ENCODE results near the gene TNFRSF12A. TPM values are rescaled to one million over a fixed set of nuclear protein-coding genes. Genes with fewer than 3 reads are reported as not detected.
A peak's percentile ranks its signal among the peaks of the same experiment; 100 is the strongest.

Gene TNFRSF12A
- total RNA-seq, 2 donors from 2014 or later = 37.8 to 43.5 TPM

DNA sequence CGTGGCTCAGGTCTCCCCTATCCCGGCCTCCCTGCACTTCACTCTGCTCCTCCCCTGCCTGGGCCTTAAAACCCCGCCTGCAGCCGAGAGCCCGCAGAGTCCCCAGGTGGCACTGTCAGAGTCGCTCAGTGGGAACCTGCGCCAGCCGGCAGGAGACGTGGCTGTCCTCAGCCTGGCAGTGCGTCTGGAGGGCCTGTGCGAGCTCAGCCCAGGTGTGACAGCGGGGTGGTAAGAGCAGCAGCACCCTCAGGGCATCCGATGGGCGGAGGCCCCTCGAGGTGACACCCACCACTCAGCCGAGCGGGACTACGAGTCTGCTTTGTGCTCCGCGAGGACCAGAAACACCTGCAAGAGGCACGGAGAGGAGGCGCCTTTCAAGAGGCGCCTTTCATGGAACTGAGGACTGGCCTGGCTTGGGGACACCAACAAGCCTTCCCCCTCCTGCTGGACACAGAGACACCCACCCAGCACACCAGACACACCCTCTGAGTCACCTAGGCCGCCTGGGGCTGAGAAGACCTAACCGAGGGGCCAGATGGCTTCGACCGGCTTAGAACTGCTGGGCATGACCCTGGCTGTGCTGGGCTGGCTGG is 7.2 kb upstream of the TNFRSF12A start, which contains the start of gene CLDN9:
CLDN9 (plus strand) TSS at position 96 of the 593 bp plus-strand sequence; CDS start at position 536, 440 bp downstream.
- Histone ChIP-seq H3K27ac (ENCODE audit: low read depth, low read length) (no peak within 1 kb of the TSS), H3K9me3 (ENCODE audit: control insufficient read depth, low read length) (no peaks in the 10 kb centered on the region), H3K4me1 (ENCODE audit: control insufficient read depth, insufficient read depth, low read length) (peaks cover 18% of the 10 kb centered on the region), H3K27me3 (ENCODE audit: control insufficient read depth, insufficient read depth, low read length, poor library complexity, severe bottlenecking) (no peaks in the 10 kb centered on the region), H3K36me3 (ENCODE audit: control insufficient read depth, insufficient read depth, low read length) (peaks cover 15% of the 10 kb centered on the region), H3K9ac (ENCODE audit: extremely low read depth, low read length, poor library complexity, severe bottlenecking) (no peak within 1 kb of the TSS), H3K4me3 (ENCODE audit: low read length) (no peak within 1 kb of the TSS)
- TF ChIP-seq, protein P1, sequence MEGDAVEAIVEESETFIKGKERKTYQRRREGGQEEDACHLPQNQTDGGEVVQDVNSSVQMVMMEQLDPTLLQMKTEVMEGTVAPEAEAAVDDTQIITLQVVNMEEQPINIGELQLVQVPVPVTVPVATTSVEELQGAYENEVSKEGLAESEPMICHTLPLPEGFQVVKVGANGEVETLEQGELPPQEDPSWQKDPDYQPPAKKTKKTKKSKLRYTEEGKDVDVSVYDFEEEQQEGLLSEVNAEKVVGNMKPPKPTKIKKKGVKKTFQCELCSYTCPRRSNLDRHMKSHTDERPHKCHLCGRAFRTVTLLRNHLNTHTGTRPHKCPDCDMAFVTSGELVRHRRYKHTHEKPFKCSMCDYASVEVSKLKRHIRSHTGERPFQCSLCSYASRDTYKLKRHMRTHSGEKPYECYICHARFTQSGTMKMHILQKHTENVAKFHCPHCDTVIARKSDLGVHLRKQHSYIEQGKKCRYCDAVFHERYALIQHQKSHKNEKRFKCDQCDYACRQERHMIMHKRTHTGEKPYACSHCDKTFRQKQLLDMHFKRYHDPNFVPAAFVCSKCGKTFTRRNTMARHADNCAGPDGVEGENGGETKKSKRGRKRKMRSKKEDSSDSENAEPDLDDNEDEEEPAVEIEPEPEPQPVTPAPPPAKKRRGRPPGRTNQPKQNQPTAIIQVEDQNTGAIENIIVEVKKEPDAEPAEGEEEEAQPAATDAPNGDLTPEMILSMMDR (conservative IDR thresholded peaks at IDR 0.05) = no peak
- Mint-ChIP-seq H3K36me3 (ENCODE audit: low read depth) (peaks cover 23% of the 10 kb centered on the region), H3K27me3 (ENCODE audit: insufficient read depth) (peaks cover 21% of the 10 kb centered on the region), H3K9me3 (no peaks in the 10 kb centered on the region), H3K4me1 (peaks cover 42% of the 10 kb centered on the region), H3K4me3 (peak within 1 kb of the TSS; percentile 39), H3K27ac (no peak within 1 kb of the TSS)
- WGBS, 2 experiments (ENCODE audit: insufficient coverage in 1 of 2, insufficient read length in 1 of 2) = 43 to 48% methylated on average over 14 to 27 of the region's 27 CpGs
- peak; percentile 88 for DNase-seq

DNA sequence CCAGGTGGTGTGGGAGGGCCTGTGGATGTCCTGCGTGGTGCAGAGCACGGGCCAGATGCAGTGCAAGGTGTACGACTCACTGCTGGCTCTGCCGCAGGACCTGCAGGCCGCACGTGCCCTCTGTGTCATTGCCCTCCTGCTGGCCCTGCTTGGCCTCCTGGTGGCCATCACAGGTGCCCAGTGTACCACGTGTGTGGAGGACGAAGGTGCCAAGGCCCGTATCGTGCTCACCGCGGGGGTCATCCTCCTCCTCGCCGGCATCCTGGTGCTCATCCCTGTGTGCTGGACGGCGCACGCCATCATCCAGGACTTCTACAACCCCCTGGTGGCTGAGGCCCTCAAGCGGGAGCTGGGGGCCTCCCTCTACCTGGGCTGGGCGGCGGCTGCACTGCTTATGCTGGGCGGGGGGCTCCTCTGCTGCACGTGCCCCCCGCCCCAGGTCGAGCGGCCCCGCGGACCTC is 6.6 kb upstream of the TNFRSF12A start:
- Mint-ChIP-seq H3K9me3 (no peaks in the 10 kb centered on the region), H3K4me1 (peaks cover 40% of the 10 kb centered on the region), H3K27me3 (ENCODE audit: insufficient read depth) (peaks cover 21% of the 10 kb centered on the region), H3K36me3 (ENCODE audit: low read depth) (peaks cover 23% of the 10 kb centered on the region), H3K4me3 (no peak overlapping the region), H3K27ac (no peak overlapping the region)
- peak; percentile 82 for DNase-seq
- H3K36me3 ChIP-seq (ENCODE audit: control insufficient read depth, insufficient read depth, low read length) = peaks cover 15% of the 10 kb centered on the region
- no peak overlapping the region for H3K9ac ChIP-seq (ENCODE audit: extremely low read depth, low read length, poor library complexity, severe bottlenecking)
- H3K4me1 ChIP-seq (ENCODE audit: control insufficient read depth, insufficient read depth, low read length) = peaks cover 12% of the 10 kb centered on the region
- H3K27ac ChIP-seq (ENCODE audit: low read depth, low read length) = no peak overlapping the region
- 75 to 89% methylated on average over 20 to 27 of the region's 27 CpGs for WGBS, 2 experiments (ENCODE audit: insufficient coverage in 1 of 2, insufficient read length in 1 of 2)
- no peaks in the 10 kb centered on the region for H3K9me3 ChIP-seq (ENCODE audit: control insufficient read depth, low read length)
- TF ChIP-seq, protein P1 (conservative IDR thresholded peaks at IDR 0.05) = peak; percentile 43
- H3K4me3 ChIP-seq (ENCODE audit: low read length) = no peak overlapping the region
- no peaks in the 10 kb centered on the region for H3K27me3 ChIP-seq (ENCODE audit: control insufficient read depth, insufficient read depth, low read length, poor library complexity, severe bottlenecking)

DNA sequence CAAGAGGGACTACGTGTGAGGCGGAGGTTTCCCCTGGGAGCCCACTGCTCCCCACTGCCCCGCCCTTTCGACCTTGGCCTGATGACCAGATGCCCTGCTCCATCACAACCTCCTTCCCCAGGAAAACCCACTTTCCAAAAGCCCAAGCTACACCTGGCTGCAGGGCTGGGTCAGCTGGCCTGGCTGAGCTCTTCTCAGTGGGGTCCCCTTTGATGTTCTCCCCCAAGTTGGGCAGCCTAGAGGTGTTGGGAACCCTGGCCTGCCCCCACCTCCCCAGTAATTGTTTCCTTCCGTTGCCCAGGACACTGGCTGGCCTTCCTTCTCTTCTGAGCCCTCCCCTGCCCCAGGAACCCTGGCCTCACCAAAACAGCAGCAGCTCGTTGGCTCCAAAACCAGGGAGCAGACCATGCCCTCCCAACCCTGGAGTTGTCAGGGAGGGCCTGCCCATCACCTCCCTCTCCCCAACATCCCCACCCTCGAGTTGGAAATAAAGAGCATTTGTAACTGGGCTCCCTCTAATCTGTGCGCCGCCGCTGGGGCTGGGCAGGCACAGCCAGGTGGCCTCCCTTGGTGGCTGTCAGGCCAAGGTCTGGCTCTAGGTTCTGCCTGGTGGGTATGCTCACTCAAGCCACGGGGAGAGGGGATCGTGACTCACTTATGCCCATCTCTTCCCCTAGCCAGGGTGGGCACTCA is 6.0 kb upstream of the TNFRSF12A start:
- TF ChIP-seq, protein P1 (conservative IDR thresholded peaks at IDR 0.05) = no peak
- Histone ChIP-seq H3K27ac (ENCODE audit: low read depth, low read length) (no peak overlapping the region), H3K9ac (ENCODE audit: extremely low read depth, low read length, poor library complexity, severe bottlenecking) (no peak overlapping the region), H3K27me3 (ENCODE audit: control insufficient read depth, insufficient read depth, low read length, poor library complexity, severe bottlenecking) (no peaks in the 10 kb centered on the region), H3K9me3 (ENCODE audit: control insufficient read depth, low read length) (no peaks in the 10 kb centered on the region), H3K4me1 (ENCODE audit: control insufficient read depth, insufficient read depth, low read length) (peaks cover 12% of the 10 kb centered on the region), H3K4me3 (ENCODE audit: low read length) (no peak overlapping the region), H3K36me3 (ENCODE audit: control insufficient read depth, insufficient read depth, low read length) (peaks cover 15% of the 10 kb centered on the region)
- peaks cover 23% of the 10 kb centered on the region for H3K36me3 Mint-ChIP-seq (ENCODE audit: low read depth)
- H3K4me3 Mint-ChIP-seq = no peak overlapping the region
- H3K9me3 Mint-ChIP-seq = no peaks in the 10 kb centered on the region
- H3K27me3 Mint-ChIP-seq (ENCODE audit: insufficient read depth) = peaks cover 20% of the 10 kb centered on the region
- peak; percentile 81 for DNase-seq
- H3K4me1 Mint-ChIP-seq = peaks cover 39% of the 10 kb centered on the region
- H3K27ac Mint-ChIP-seq = peak overlapping the region; percentile 68
- WGBS, 2 experiments (ENCODE audit: insufficient coverage in 1 of 2, insufficient read length in 1 of 2) = 87 to 94% methylated on average over 7 to 12 of the region's 12 CpGs
